ENCODE measurements around the gene BANK1. TPM values are rescaled to one million over a fixed set of nuclear protein-coding genes. Genes with fewer than 3 reads are reported as not detected.

The BANK1 gene
- total RNA-seq, 3 donors from 2014 or later (not counting 1 experiment from before 2014, with no cell fraction given): 2.1 to 3.0 (median 2.4) TPM

GRCh38 chr4:101795704-101796103 is 5.2 kb downstream of the BANK1 start:
- H3K27me3 ChIP-seq (ENCODE audit: control insufficient read depth, insufficient read depth, low read length): no peaks in the 10 kb centered on the region
- no peak overlapping the region for H3K4me3 Mint-ChIP-seq
- peaks cover 4 to 7% of the 10 kb centered on the region in 2 donors for H3K27me3 Mint-ChIP-seq (ENCODE audit: low read depth in 2 of 2)
- H3K36me3 Mint-ChIP-seq: no peaks in the 10 kb centered on the region
- H3K9me3 Mint-ChIP-seq: no peaks in the 10 kb centered on the region
- TF ChIP-seq CTCF (IDR thresholded peaks at IDR 0.05): no peak
- no peak overlapping the region for H3K4me3 ChIP-seq (ENCODE audit: low read length)
- ATAC-seq: no peak
- H3K36me3 ChIP-seq (ENCODE audit: control insufficient read depth, insufficient read depth, low read length): no peaks in the 10 kb centered on the region
- peaks cover 6% of the 10 kb centered on the region for H3K4me1 ChIP-seq (ENCODE audit: control insufficient read depth, insufficient read depth, low read length)
- H3K27ac ChIP-seq (ENCODE audit: low read length): no peak overlapping the region
- no peak overlapping the region for H3K27ac Mint-ChIP-seq
- DNase-seq: no peak
- peaks cover 5 to 6% of the 10 kb centered on the region in 2 donors for H3K4me1 Mint-ChIP-seq
- intact Hi-C loops (cut with micrococcal nuclease): no loop called here
- no peaks in the 10 kb centered on the region for H3K9me3 ChIP-seq (ENCODE audit: control insufficient read depth, insufficient read depth, low read length)

GRCh38 chr4:101801958-101802357 is 11.4 kb downstream of the BANK1 start:
- no peaks in the 10 kb centered on the region for H3K9me3 Mint-ChIP-seq
- Histone ChIP-seq H3K27me3 (ENCODE audit: control insufficient read depth, insufficient read depth, low read length) (no peaks in the 10 kb centered on the region), H3K9me3 (ENCODE audit: control insufficient read depth, insufficient read depth, low read length) (no peaks in the 10 kb centered on the region), H3K27ac (ENCODE audit: low read length) (peak overlapping the region; percentile 22), H3K4me1 (ENCODE audit: control insufficient read depth, insufficient read depth, low read length) (peaks cover 3% of the 10 kb centered on the region), H3K4me3 (ENCODE audit: low read length) (no peak overlapping the region), H3K36me3 (ENCODE audit: control insufficient read depth, insufficient read depth, low read length) (no peaks in the 10 kb centered on the region)
- no peak for TF ChIP-seq CTCF (IDR thresholded peaks at IDR 0.05)
- WGBS (ENCODE audit: insufficient coverage): 38% methylated on average over 2 of the region's 3 CpGs
- DNase-seq (no peak), ATAC-seq (no peak)
- no peaks in the 10 kb centered on the region for H3K36me3 Mint-ChIP-seq
- H3K27me3 Mint-ChIP-seq (ENCODE audit: low read depth in 2 of 2): no peaks in the 10 kb centered on the region
- H3K4me1 Mint-ChIP-seq: no peaks in the 10 kb centered on the region
- H3K4me3 Mint-ChIP-seq: no peak overlapping the region
- intact Hi-C loops (cut with micrococcal nuclease): no loop called here
- H3K27ac Mint-ChIP-seq: no peak overlapping the region

GRCh38 chr4:101806914-101807313 is 16.4 kb downstream of the BANK1 start:
- Mint-ChIP-seq H3K9me3 (no peaks in the 10 kb centered on the region), H3K27ac (no peak overlapping the region), H3K36me3 (no peaks in the 10 kb centered on the region), H3K4me3 (no peak overlapping the region), H3K27me3 (ENCODE audit: low read depth in 2 of 2) (no peaks in the 10 kb centered on the region), H3K4me1 (no peaks in the 10 kb centered on the region)
- no peaks in the 10 kb centered on the region for H3K9me3 ChIP-seq (ENCODE audit: control insufficient read depth, insufficient read depth, low read length)
- peak overlapping the region; percentile 88 for H3K27ac ChIP-seq (ENCODE audit: low read length)
- no peak overlapping the region for H3K4me3 ChIP-seq (ENCODE audit: low read length)
- DNase-seq (peak in 1 of 2 donors; percentile 2), ATAC-seq (no peak)
- TF ChIP-seq CTCF (IDR thresholded peaks at IDR 0.05): no peak
- no peaks in the 10 kb centered on the region for H3K27me3 ChIP-seq (ENCODE audit: control insufficient read depth, insufficient read depth, low read length)
- H3K4me1 ChIP-seq (ENCODE audit: control insufficient read depth, insufficient read depth, low read length): peaks cover under 1% of the 10 kb centered on the region
- 52% methylated on average over 1 of the region's 2 CpGs for WGBS (ENCODE audit: insufficient coverage)
- intact Hi-C loops (cut with micrococcal nuclease): no loop called here
- no peaks in the 10 kb centered on the region for H3K36me3 ChIP-seq (ENCODE audit: control insufficient read depth, insufficient read depth, low read length)

- Mint-ChIP-seq H3K4me3 (no peak overlapping the region), H3K27me3 (ENCODE audit: low read depth in 2 of 2) (no peaks in the 10 kb centered on the region), H3K4me1 (no peaks in the 10 kb centered on the region), H3K9me3 (no peaks in the 10 kb centered on the region), H3K27ac (no peak overlapping the region), H3K36me3 (no peaks in the 10 kb centered on the region)
- H3K27ac ChIP-seq (ENCODE audit: low read length): peak overlapping the region; percentile 88
- no peaks in the 10 kb centered on the region for H3K4me1 ChIP-seq (ENCODE audit: control insufficient read depth, insufficient read depth, low read length)
- no peak overlapping the region for H3K4me3 ChIP-seq (ENCODE audit: low read length)
- no peak for TF ChIP-seq CTCF (IDR thresholded peaks at IDR 0.05)
- no peaks in the 10 kb centered on the region for H3K9me3 ChIP-seq (ENCODE audit: control insufficient read depth, insufficient read depth, low read length)
- DNase-seq (no peak), ATAC-seq (no peak)
- intact Hi-C loops (cut with micrococcal nuclease): no loop called here
- WGBS (ENCODE audit: insufficient coverage): 71% methylated on average over 2 of the region's 2 CpGs
- H3K36me3 ChIP-seq (ENCODE audit: control insufficient read depth, insufficient read depth, low read length): no peaks in the 10 kb centered on the region
- no peaks in the 10 kb centered on the region for H3K27me3 ChIP-seq (ENCODE audit: control insufficient read depth, insufficient read depth, low read length)
These were observed 16.8 kb downstream of the BANK1 start for GRCh38 chr4:101807351-101807750.
